ENCODE results near the gene TNNI2. TPM values are rescaled to one million over a fixed set of nuclear protein-coding genes. Genes with fewer than 3 reads are reported as not detected.

TNNI2 gene
- total RNA-seq, 2 experiments from 2014 or later: 2.5 to 14.3 TPM

DNA sequence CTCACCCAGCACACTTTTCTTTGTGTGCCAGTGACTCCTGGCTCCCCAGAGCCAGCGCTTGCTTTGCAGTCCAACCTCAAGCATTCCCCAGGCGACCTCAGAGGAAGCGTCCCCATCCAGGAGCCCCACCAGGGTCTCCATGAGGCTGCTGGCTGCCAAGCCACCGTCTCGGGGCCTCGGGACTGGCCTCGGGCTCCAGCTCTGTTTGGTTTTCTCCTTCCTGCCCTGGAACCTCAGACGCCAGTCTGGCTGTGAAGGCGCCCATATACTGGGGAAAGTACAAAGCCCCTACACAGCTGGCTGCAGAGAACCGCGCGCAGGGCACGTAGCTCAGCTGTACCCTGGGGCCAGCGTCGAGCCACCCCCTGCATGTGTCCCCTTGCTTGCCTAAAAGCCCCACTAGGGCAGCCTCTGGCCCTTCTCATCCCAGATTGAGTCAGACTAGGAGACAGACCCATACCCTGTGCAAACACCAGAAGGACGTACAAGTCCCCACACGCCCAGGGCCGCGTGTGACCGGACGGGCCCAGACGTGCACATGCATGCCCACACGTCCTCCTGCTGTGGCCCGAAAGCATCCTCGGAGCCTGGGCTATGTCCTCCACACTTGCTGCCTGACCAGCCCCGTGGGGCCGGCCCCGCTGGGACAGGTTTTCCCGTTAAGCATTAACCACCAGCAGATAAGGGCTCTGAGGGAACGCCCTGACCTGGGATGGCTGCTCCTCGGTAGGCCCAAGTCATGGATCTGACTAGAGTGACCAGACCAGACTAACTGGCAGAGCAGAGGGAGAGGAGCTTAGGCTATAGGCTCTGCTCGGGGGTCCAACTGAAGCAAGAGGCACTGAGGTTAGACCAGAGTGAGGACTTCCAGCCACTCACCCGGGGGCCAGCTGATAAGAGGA, 8.2 kb upstream of the TNNI2 start:
- Histone ChIP-seq H3K27ac (ENCODE audit: low read depth, low read length, poor library complexity, severe bottlenecking) (no peak overlapping the region), H3K4me1 (ENCODE audit: insufficient read depth, low read length, poor library complexity, severe bottlenecking) (no peaks in the 10 kb centered on the region), H3K79me2 (ENCODE audit: insufficient read depth, low read depth, low read length) (no peaks in the 10 kb centered on the region), H4K20me1 (ENCODE audit: insufficient read depth, low read length) (no peaks in the 10 kb centered on the region), H3K36me3 (ENCODE audit: insufficient read depth, low read length) (no peaks in the 10 kb centered on the region), H3K4me2 (ENCODE audit: low read length) (no peak overlapping the region), H3K9me2 (ENCODE audit: insufficient read depth, low read length) (no peaks in the 10 kb centered on the region), H3K9me3 (ENCODE audit: low read length) (no peaks in the 10 kb centered on the region), H2AFZ (ENCODE audit: low read length) (no peak overlapping the region), H3K4me3 (ENCODE audit: low read depth, low read length, poor library complexity, severe bottlenecking) (no peak overlapping the region)
- no peak for DNase-seq (ENCODE audit: low spot score)
- POLR2A ChIA-PET: interaction anchor here (0.6 kb wide), 1 partner anchor 37 kb away, joined by 3 read pairs; no protein-coding TSS in a partner anchor
- intact Hi-C loops (cut with micrococcal nuclease; ENCODE audit: unreplicated experiment): no loop called here
- no TSS peak for BruUV-seq (replicated peaks)
- TF ChIP-seq, protein P1, sequence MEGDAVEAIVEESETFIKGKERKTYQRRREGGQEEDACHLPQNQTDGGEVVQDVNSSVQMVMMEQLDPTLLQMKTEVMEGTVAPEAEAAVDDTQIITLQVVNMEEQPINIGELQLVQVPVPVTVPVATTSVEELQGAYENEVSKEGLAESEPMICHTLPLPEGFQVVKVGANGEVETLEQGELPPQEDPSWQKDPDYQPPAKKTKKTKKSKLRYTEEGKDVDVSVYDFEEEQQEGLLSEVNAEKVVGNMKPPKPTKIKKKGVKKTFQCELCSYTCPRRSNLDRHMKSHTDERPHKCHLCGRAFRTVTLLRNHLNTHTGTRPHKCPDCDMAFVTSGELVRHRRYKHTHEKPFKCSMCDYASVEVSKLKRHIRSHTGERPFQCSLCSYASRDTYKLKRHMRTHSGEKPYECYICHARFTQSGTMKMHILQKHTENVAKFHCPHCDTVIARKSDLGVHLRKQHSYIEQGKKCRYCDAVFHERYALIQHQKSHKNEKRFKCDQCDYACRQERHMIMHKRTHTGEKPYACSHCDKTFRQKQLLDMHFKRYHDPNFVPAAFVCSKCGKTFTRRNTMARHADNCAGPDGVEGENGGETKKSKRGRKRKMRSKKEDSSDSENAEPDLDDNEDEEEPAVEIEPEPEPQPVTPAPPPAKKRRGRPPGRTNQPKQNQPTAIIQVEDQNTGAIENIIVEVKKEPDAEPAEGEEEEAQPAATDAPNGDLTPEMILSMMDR (conservative IDR thresholded peaks at IDR 0.05; ENCODE audit: low read length): no peak
- CTCF ChIA-PET (ENCODE audit: unreplicated experiment): no interaction called here

DNA sequence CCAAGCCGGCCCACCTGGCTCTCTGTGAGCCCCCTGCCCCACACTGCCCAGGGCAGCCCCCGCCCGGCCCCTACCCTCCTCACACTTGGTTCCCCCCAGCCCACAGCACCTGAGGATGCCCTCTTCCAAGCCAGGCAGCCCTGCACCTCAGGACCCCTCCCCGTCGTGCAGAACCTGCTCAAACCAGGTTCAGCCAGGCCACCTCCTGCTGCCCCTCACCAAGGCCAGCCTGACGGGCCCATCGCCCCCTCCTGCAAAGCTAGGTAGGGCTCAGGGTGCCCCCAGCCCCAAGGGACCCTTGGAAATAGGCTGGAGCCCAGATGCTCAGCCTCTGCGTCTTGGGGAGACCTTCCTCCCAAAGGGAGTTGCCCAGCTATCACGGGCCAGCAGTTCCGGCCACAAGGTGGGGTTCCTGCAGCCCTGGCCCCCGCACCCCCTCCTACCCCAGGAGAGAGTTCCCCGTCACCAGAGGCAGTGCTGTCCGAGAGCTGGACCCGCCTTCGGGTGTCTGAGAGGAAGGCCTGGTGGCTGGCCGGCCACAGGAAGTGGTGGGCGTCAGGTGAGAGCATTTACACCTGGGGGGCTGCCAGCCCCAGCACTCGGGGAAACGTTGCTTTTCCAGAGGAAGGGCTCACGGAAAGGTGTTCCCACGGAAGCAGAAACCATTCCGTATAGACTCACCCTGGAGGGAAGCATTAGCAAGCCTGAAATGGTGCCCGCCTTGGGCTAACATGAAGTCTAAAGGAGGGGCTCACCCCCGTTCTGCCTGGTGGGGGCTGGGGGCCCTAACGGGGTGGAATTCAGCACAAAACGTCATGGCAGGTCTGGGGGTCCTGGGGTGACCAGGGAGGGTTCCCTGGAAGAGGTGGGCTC, 7.2 kb upstream of the TNNI2 start:
- intact Hi-C loops (cut with micrococcal nuclease; ENCODE audit: unreplicated experiment): loop anchor here (1.0 kb wide), 2 partner anchors 137 to 179 kb away; no protein-coding TSS in a partner anchor
- Histone ChIP-seq H3K9me2 (ENCODE audit: insufficient read depth, low read length) (no peaks in the 10 kb centered on the region), H4K20me1 (ENCODE audit: insufficient read depth, low read length) (no peaks in the 10 kb centered on the region), H3K36me3 (ENCODE audit: insufficient read depth, low read length) (no peaks in the 10 kb centered on the region), H3K4me2 (ENCODE audit: low read length) (no peak overlapping the region), H3K4me1 (ENCODE audit: insufficient read depth, low read length, poor library complexity, severe bottlenecking) (no peaks in the 10 kb centered on the region), H2AFZ (ENCODE audit: low read length) (no peak overlapping the region), H3K27ac (ENCODE audit: low read depth, low read length, poor library complexity, severe bottlenecking) (no peak overlapping the region), H3K4me3 (ENCODE audit: low read depth, low read length, poor library complexity, severe bottlenecking) (no peak overlapping the region), H3K79me2 (ENCODE audit: insufficient read depth, low read depth, low read length) (no peaks in the 10 kb centered on the region), H3K9me3 (ENCODE audit: low read length) (no peaks in the 10 kb centered on the region)
- BruUV-seq (replicated peaks): no TSS peak
- DNase-seq (ENCODE audit: low spot score): no peak
- ChIA-PET POLR2A (interaction anchor here (0.5 kb wide), 1 partner anchor 134 kb away, joined by 3 read pairs; no protein-coding TSS in a partner anchor), CTCF (ENCODE audit: unreplicated experiment) (interaction anchor here (1.1 kb wide), 1 partner anchor 153 kb away, joined by 4 read pairs; no protein-coding TSS in a partner anchor)
- no peak for TF ChIP-seq EZH2phosphoT487 (IDR thresholded peaks at IDR 0.05; ENCODE audit: borderline replicate concordance, low read depth, low read length)
- TF ChIP-seq, protein P1 (conservative IDR thresholded peaks at IDR 0.05; ENCODE audit: low read length): no peak

Data from OCI-LY7 (cell line).